Forelimb muscle (tissue), 1 donor: ENCODE data around the gene RNF11. TPM values are rescaled to one million over a fixed set of nuclear protein-coding genes. Genes with fewer than 3 reads are reported as not detected.

Source experiments
- DNase-seq: peaks from one replicate; pipeline ENCODE4 v3.0.0-alpha.2; 2013; ENCODE audit warnings: low read depth
- polyA plus RNA-seq: library from polyadenylated mRNA; unstranded; fragments of 120-200 nt; gene quantifications from one replicate; pipeline ENCODE4 v1.2.1, GENCODE V29; 2013; ENCODE audit not compliant: insufficient read length

Gene RNF11
- polyA plus RNA-seq, 1 donor, result 113 TPM

DNA sequence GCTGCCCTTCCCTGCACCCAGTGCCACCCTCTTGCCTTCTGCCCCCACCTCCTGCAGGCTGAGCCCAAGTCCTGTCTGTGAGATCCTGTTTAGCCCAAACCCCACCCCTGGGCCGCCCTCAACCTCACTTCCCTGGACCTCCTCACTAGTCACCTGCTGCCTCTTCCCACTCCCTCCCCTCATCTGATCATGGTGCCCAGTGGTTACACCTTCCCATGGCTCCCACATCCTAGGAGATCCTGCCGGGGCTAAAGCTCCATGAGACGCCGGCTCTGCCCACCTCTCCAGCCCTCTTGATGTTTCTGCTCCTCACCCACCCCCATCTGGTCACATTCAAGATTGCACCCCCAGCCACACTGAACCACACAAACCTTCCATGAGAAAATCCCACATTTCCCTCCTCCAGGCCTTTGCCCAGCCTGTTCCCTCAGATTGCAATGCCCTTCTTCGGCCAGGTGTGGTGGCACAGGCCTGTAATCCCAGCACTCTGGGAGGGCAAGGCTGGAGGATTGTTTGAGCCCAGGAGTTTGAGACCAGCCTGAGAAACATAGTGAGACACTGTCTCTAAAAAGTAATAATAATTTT is 77.3 kb downstream of the RNF11 start:
- no peak for DNase-seq

GRCh38 chr1:51313961-51314777 is 78.1 kb downstream of the RNF11 start:
- no peak for DNase-seq

GRCh38 chr1:51314974-51315373 is 78.9 kb downstream of the RNF11 start:
- no peak for DNase-seq

DNA sequence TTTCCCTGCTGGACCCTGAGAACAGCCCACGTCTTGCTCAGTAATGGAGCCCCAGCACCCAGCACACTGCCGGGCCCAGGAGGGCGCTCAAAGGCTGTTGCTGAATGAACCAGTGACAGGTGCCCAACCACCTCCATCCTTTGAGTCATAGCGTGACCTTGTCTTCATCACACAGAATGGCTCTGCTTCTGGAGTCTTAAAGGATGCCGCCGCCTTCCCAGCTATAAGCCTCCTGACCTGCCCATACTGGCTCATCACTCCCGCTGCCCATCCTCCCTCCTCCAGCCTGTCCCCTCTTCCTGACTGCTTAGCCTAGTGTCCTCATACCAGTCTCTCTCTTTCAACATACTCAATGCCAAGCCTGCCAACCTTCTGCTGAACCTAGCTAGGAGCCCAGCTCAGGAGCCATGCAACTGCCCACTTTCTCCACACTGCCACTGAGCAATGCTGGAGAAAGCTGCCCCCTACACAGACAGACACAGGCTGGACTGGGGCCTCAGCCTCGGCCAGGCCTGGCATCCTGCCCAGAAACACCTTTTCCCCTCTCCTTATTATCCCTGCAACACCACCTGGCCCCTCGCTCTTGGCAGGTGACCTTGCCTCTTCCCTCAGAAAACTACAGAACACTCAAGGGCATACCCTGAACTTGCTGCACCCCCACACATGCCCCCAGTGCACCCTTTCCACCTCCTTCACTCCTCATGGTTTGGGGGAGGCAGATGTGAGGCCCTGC is 80.2 kb downstream of the RNF11 start:
- DNase-seq, result no peak

GRCh38 chr1:51316846-51317120 is 80.7 kb downstream of the RNF11 start:
- DNase-seq, result no peak

GRCh38 chr1:51317798-51318197 is 81.7 kb downstream of the RNF11 start:
- DNase-seq, result no peak

GRCh38 chr1:51320967-51321923 is 85.2 kb downstream of the RNF11 start:
- DNase-seq, result no peak

- no peak for DNase-seq
Observed at GRCh38 chr1:51321924-51322280, 85.8 kb downstream of the RNF11 start.

- DNase-seq, result no peak
Observed at GRCh38 chr1:51322417-51323101, 86.5 kb downstream of the RNF11 start.

Other genes with a start within 250 kb of the RNF11 start
- not detected for gene C1orf185, start 134.0 kb upstream of the RNF11 start, polyA plus RNA-seq
- gene TTC39A, start 94.3 kb downstream of the RNF11 start, polyA plus RNA-seq, result 3.9 TPM